ENCODE measurements around the gene EMD.

DNA sequence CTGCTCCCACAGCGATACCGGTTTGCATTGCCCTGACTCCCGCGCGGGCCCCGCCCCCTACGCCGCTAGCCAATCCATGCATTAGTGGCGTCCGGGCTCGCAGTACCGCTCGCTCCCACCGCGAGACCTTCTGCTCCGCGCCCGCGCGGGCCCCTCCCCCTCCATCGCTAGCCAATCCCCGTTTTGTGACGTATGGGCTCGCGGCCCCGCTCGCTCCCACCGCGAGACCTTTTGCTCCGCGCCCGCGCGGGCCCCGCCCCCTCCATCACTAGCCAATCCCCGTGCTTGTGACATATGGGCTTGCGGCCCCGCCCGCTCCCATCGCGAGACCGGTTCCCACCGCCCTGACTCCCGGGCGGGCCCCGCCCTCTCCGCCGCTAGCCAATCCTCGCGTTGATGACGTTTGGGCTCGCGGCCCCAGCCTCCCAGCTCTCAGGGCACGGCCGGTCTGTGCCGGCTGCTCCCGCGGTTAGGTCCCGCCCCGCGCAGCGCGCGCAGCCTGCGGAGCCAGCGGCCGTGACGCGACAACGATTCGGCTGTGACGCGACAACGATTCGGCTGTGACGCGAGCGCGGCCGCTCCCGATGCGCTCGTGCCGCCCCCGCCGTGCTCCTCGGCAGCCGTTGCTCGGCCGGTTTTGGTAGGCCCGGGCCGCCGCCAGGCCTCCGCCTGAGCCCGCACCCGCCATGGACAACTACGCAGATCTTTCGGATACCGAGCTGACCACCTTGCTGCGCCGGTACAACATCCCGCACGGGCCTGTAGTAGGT, at the start of gene EMD:
- TF ChIP-seq, protein P1, sequence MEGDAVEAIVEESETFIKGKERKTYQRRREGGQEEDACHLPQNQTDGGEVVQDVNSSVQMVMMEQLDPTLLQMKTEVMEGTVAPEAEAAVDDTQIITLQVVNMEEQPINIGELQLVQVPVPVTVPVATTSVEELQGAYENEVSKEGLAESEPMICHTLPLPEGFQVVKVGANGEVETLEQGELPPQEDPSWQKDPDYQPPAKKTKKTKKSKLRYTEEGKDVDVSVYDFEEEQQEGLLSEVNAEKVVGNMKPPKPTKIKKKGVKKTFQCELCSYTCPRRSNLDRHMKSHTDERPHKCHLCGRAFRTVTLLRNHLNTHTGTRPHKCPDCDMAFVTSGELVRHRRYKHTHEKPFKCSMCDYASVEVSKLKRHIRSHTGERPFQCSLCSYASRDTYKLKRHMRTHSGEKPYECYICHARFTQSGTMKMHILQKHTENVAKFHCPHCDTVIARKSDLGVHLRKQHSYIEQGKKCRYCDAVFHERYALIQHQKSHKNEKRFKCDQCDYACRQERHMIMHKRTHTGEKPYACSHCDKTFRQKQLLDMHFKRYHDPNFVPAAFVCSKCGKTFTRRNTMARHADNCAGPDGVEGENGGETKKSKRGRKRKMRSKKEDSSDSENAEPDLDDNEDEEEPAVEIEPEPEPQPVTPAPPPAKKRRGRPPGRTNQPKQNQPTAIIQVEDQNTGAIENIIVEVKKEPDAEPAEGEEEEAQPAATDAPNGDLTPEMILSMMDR (IDR thresholded peaks at IDR 0.05; ENCODE audit: low read depth, low read length, poor library complexity, severe bottlenecking) = no peak
- TF ChIP-seq EZH2phosphoT487 (IDR thresholded peaks at IDR 0.05; ENCODE audit: borderline replicate concordance, low read length) = no peak
